HepG2 (cell line): ENCODE measurements around the gene SERINC4. TPM values are rescaled to one million over a fixed set of nuclear protein-coding genes. Genes with fewer than 3 reads are reported as not detected.

Experiments used
- ATAC-seq: fragments of 200-7000 bp; cut with Tn5 transposase; 3 replicates; pipeline ENCODE4 v1.9.1; 2020; ENCODE audit warnings: mild to moderate bottlenecking, moderate library complexity
- BruUV-seq: library from RNA; stranded (reverse); fragments of 400-500 nt; replicated peaks from 2 replicates; lab custom pipeline; 2021; lab: Mats Ljungman, UMichigan
- CTCF ChIA-PET: fragments of 300-600 bp; formaldehyde crosslinking; extraction: SDS; loops from one replicate; lab custom pipeline; 2021; ENCODE audit warnings: low total read pairs, inconsistent platforms, low intra/inter-chr PET ratio; lab: Yijun Ruan, JAX
- POLR2A ChIA-PET: fragments of 350-600 bp; sonication (Branson Sonifier 250); formaldehyde crosslinking; loops from one replicate; lab custom pipeline; 2020; ENCODE audit warnings: antibody characterized with exemption, inconsistent platforms; lab: Yijun Ruan, JAX
- DNase-seq: peaks from one replicate; pipeline ENCODE4 v3.0.0-alpha.2; 2015; ENCODE audit warnings: low spot score
- FAIRE-seq: peaks from 3 replicates; lab custom pipeline; 2011; peaks lifted over from hg19 to GRCh38; lab: Jason Lieb, UNC
- H2AFZ ChIP-seq: one replicate; pipeline ENCODE4 v1.6.1; 2011; ENCODE audit warnings: low read length, inconsistent platforms
- H3K27ac ChIP-seq: fragments of 300-600 bp; 3 replicates; pipeline ENCODE4 v1.8.0; 2011; ENCODE audit warnings: mixed run types, mild to moderate bottlenecking, mixed read lengths, low read length, inconsistent platforms; ENCODE audit not compliant: insufficient read depth; ENCODE audit errors: extremely low read length
- H3K27me3 ChIP-seq, 2 experiments: fragments of 200-600 bp in 1 of 2; 2 replicates in 1 of 2; 3 replicates in 1 of 2; pipeline versions ENCODE4 v1.6.0 to v1.8.0; 2011; ENCODE audit warnings: low read length in 2 of 2, mild to moderate bottlenecking in 2 of 2, moderate library complexity in 2 of 2, inconsistent platforms in 1 of 2; ENCODE audit not compliant: insufficient read depth in 2 of 2, control insufficient read depth in 1 of 2
- H3K36me3 ChIP-seq, 2 experiments: fragments of 200-600 bp in 1 of 2; replicated peaks in 1 of 2; 2 replicates in 1 of 2; 3 replicates in 1 of 2; pipeline versions ENCODE4 v1.5.1 to v1.8.0; 2011; ENCODE audit warnings: low read length in 2 of 2, inconsistent platforms in 1 of 2; ENCODE audit not compliant: insufficient read depth in 2 of 2, control insufficient read depth in 1 of 2
- H3K4me1 ChIP-seq: 2 replicates; pipeline ENCODE4 v1.5.1; 2012; ENCODE audit warnings: low read length, inconsistent platforms; ENCODE audit not compliant: insufficient read depth
- H3K4me2 ChIP-seq: 2 replicates; pipeline ENCODE4 v1.6.0; 2011; ENCODE audit warnings: low read depth, low read length, inconsistent platforms
- H3K4me3 ChIP-seq, 3 experiments: fragments of 200-600 bp in 1 of 3; sonication (generic), shearing (Covaris generic) in 1 of 3; replicated peaks in 1 of 3; 2 replicates each; pipeline ENCODE4 v1.5.1; 2011 to 2016; ENCODE audit warnings: low read length in 3 of 3, inconsistent platforms in 2 of 3, low read depth in 2 of 3, mild to moderate bottlenecking in 2 of 3, control low read depth in 1 of 3, mixed read lengths in 1 of 3; ENCODE audit not compliant: insufficient read depth in 1 of 3
- H3K79me2 ChIP-seq: one replicate; pipeline ENCODE4 v1.6.1; 2011; ENCODE audit warnings: low read length, inconsistent platforms; ENCODE audit not compliant: insufficient read depth
- H3K9ac ChIP-seq: 2 replicates; pipeline ENCODE4 v1.6.0; 2011; ENCODE audit warnings: mild to moderate bottlenecking, low read depth, low read length, inconsistent platforms; ENCODE audit not compliant: insufficient read depth
- H3K9me3 ChIP-seq: 2 replicates; pipeline ENCODE4 v1.5.1; 2012; ENCODE audit warnings: mild to moderate bottlenecking, low read length
- H4K20me1 ChIP-seq: 2 replicates; pipeline ENCODE4 v1.6.0; 2011; ENCODE audit warnings: inconsistent platforms, mild to moderate bottlenecking, low read length, moderate library complexity; ENCODE audit not compliant: insufficient read depth
- ELF1 ChIP-seq: sonication (generic); formaldehyde crosslinking; IDR thresholded peaks from 2 replicates; pipeline ENCODE4 v1.4.0; 2020; ENCODE audit warnings: missing genetic modification reagents
- FOXP1 ChIP-seq, 2 experiments: fragments of 450-650 bp in 1 of 2; IDR thresholded peaks; 2 replicates each; pipeline ENCODE4 v1.6.1; 2017 to 2018; ENCODE audit warnings: antibody characterized with exemption in 1 of 2
- KDM1A ChIP-seq: IDR thresholded peaks from 2 replicates; pipeline ENCODE4 v1.6.1; 2016; ENCODE audit warnings: missing compliant biosample characterization
- MEIS2 ChIP-seq: sonication (generic); formaldehyde crosslinking; IDR thresholded peaks from 2 replicates; pipeline ENCODE4 v1.9.0; 2021; ENCODE audit warnings: mild to moderate bottlenecking, missing genetic modification reagents
- SP1 ChIP-seq, 2 experiments: fragments of 450-650 bp in 1 of 2; sonication (generic) in 1 of 2; formaldehyde crosslinking in 1 of 2; IDR thresholded peaks; 2 replicates each; pipeline versions ENCODE4 v1.4.0 to v1.6.1; 2016 to 2020; ENCODE audit warnings: missing genetic modification reagents in 1 of 2
- TBL1XR1 ChIP-seq: fragments of 150-350 bp; IDR thresholded peaks from 2 replicates; pipeline ENCODE4 v1.6.1; 2014; ENCODE audit warnings: borderline replicate concordance, low read length; ENCODE audit not compliant: partially characterized antibody
- TBX3 ChIP-seq: fragments of 450-650 bp; IDR thresholded peaks from 2 replicates; pipeline ENCODE4 v1.6.1; 2017; ENCODE audit warnings: antibody characterized with exemption, mild to moderate bottlenecking, inconsistent platforms, borderline replicate concordance
- ZBTB26 ChIP-seq: IDR thresholded peaks from 2 replicates; pipeline ENCODE4 v1.6.1; 2016; ENCODE audit warnings: missing compliant biosample characterization, missing genetic modification reagents, borderline replicate concordance
- ZBTB49 ChIP-seq: sonication (generic); formaldehyde crosslinking; IDR thresholded peaks from 2 replicates; pipeline ENCODE4 v1.4.0; 2020; ENCODE audit warnings: missing genetic modification reagents, borderline replicate concordance
- ZNF205 ChIP-seq: IDR thresholded peaks from 2 replicates; pipeline ENCODE4 v1.6.1; 2018; ENCODE audit warnings: missing biosample characterization, missing genetic modification reagents
- ZNF354B ChIP-seq: sonication (generic); formaldehyde crosslinking; IDR thresholded peaks from 2 replicates; pipeline ENCODE4 v1.8.0; 2022; ENCODE audit warnings: mild to moderate bottlenecking, missing genetic modification reagents
- ZNF614 ChIP-seq: IDR thresholded peaks from 2 replicates; pipeline ENCODE4 v1.6.1; 2018; ENCODE audit warnings: missing biosample characterization, missing genetic modification reagents, inconsistent platforms, borderline replicate concordance
- ZNF879 ChIP-seq: sonication (generic); formaldehyde crosslinking; IDR thresholded peaks from 2 replicates; pipeline ENCODE4 v1.8.1; 2023; ENCODE audit warnings: missing genetic modification reagents
- WGBS: methylation state at CpG from one replicate; pipeline ENCODE4 v1.1.6; 2017; ENCODE audit warnings: low lambda C conversion rate; 5-methylcytosine and 5-hydroxymethylcytosine counted together
- in situ Hi-C: cut with HindIII; loops from 2 replicates; pipeline ENCODE4 v1.10.0; 2017; ENCODE audit warnings: low pct_unique_long_range_greater_than_20kb; ENCODE audit not compliant: extremely low pct_ligation_motif_present
- intact Hi-C: fragments of 100-400 bp; cut with micrococcal nuclease; formaldehyde crosslinking; loops from one replicate; pipeline ENCODE4 v1.10.0; 2022; ENCODE audit not compliant: unreplicated experiment
- polyA plus RNA-seq, 8 experiments: library from polyadenylated mRNA; depleted of rRNA in 3 of 8; stranded (reverse) in 7 of 8; unstranded in 1 of 8; fragments of >200 nt; fragmentation: Illumina TruSeq in 4 of 8; extraction: Trizol in 4 of 8; gene quantifications; 2 replicates each; pipeline versions ENCODE4 v1.2.1 to v1.2.3, GENCODE V29; 2011 to 2016; ENCODE audit warnings: low read depth in 4 of 8, missing spikeins in 1 of 8, mixed read lengths in 1 of 8; ENCODE audit not compliant: insufficient read depth in 1 of 8
- total RNA-seq, 5 experiments: library from RNA; depleted of rRNA; stranded (reverse); fragments of >200 nt; fragmentation: Illumina TruSeq; extraction: Trizol; gene quantifications; 2 replicates each; pipeline ENCODE4 v1.2.3, GENCODE V29; 2016; ENCODE audit warnings: low read depth in 1 of 5
- TF ChIP-seq, protein P1 (sequence below): sonication (generic); formaldehyde crosslinking; IDR thresholded peaks from 2 replicates; pipeline ENCODE4 v1.5.0; 2020; ENCODE audit warnings: missing genetic modification reagents
- TF ChIP-seq, protein P2 (sequence below): sonication (generic); formaldehyde crosslinking; IDR thresholded peaks from 2 replicates; pipeline ENCODE4 v1.9.0; 2021; ENCODE audit warnings: missing genetic modification reagents, mild to moderate bottlenecking, borderline replicate concordance
- TF ChIP-seq, protein P3 (sequence below): sonication (generic); formaldehyde crosslinking; IDR thresholded peaks from 2 replicates; pipeline ENCODE4 v1.8.1; 2022; ENCODE audit warnings: mild to moderate bottlenecking, missing genetic modification reagents

SERINC4 gene
- total and polyA plus RNA-seq, 2 of the 13 experiments (the other 11 are each of a cell fraction or from before 2014, with no cell fraction given), result not detected

- Histone ChIP-seq H3K79me2 (no peaks in the 10 kb centered on the region), H2AFZ (peak overlapping the region; percentile 98), H3K27me3 (no peaks in the 10 kb centered on the region), H3K4me1 (peaks cover 15% of the 10 kb centered on the region), H4K20me1 (no peaks in the 10 kb centered on the region), H3K36me3 (peaks cover 2 to 12% of the 10 kb centered on the region in 2 experiments; a peak in 1 of 5 replicates), H3K4me3 (peak overlapping the region; percentile 65 to 97 (median 78)), H3K27ac (peak overlapping the region; percentile 86), H3K4me2 (peak overlapping the region; percentile 99), H3K9me3 (no peaks in the 10 kb centered on the region), H3K9ac (peak overlapping the region; percentile 75)
- FAIRE-seq, result no peak
- intact Hi-C loops (loop anchor here (1.0 kb wide), 1 partner anchor 8 kb away; no protein-coding TSS in a partner anchor), in situ Hi-C loops (loop anchor here (10.0 kb wide), 1 partner anchor 263 kb away; the partner anchor contains the start of gene MAP1A)
- DNase-seq, result peak; percentile 58
- POLR2A ChIA-PET, result interaction anchor here (1.0 to 4.0 kb wide), 7 partner anchors 12 to 407 kb away, joined by 3 to 34 read pairs (median 8); partner anchors contain the start of genes HYPK, MFAP1, PDIA3 and SERINC4
- BruUV-seq, result TSS peak; percentile 58
- ATAC-seq, result peak; percentile 67
- 0% methylated on average over 3 of the region's 31 CpGs for WGBS
- CTCF ChIA-PET, result no interaction called here
- TF ChIP-seq MEIS2 (CRISPR knock-in tag) (0 out of 2 replicates have a peak, but pooled peaks have one; percentile 41), ZNF614 (CRISPR knock-in tag) (no peak), ZBTB26 (CRISPR knock-in tag) (no peak), ZNF354B (CRISPR knock-in tag) (no peak), ELF1 (CRISPR knock-in tag) (no peak), ZNF879 (CRISPR knock-in tag) (peak; percentile 81; the same call in 1 of the 2 replicates), FOXP1 (IDR thresholded peaks at IDR 0.05) (no peak), FOXP1 (CRISPR knock-in tag; IDR thresholded peaks at IDR 0.05) (0 out of 2 replicates have a peak, but pooled peaks have one; percentile 8), TBL1XR1 (no peak), ZNF205 (CRISPR knock-in tag) (peak; percentile 49; the same call in 1 of the 2 replicates), TBX3 (no peak), SP1 (IDR thresholded peaks at IDR 0.05) (no peak), SP1 (CRISPR knock-in tag; IDR thresholded peaks at IDR 0.05) (peak; percentile 45), KDM1A (no peak), ZBTB49 (CRISPR knock-in tag) (no peak)
- TF ChIP-seq, protein P1, sequence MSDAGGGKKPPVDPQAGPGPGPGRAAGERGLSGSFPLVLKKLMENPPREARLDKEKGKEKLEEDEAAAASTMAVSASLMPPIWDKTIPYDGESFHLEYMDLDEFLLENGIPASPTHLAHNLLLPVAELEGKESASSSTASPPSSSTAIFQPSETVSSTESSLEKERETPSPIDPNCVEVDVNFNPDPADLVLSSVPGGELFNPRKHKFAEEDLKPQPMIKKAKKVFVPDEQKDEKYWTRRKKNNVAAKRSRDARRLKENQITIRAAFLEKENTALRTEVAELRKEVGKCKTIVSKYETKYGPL (CRISPR knock-in tag), result no peak
- TF ChIP-seq, protein P2, sequence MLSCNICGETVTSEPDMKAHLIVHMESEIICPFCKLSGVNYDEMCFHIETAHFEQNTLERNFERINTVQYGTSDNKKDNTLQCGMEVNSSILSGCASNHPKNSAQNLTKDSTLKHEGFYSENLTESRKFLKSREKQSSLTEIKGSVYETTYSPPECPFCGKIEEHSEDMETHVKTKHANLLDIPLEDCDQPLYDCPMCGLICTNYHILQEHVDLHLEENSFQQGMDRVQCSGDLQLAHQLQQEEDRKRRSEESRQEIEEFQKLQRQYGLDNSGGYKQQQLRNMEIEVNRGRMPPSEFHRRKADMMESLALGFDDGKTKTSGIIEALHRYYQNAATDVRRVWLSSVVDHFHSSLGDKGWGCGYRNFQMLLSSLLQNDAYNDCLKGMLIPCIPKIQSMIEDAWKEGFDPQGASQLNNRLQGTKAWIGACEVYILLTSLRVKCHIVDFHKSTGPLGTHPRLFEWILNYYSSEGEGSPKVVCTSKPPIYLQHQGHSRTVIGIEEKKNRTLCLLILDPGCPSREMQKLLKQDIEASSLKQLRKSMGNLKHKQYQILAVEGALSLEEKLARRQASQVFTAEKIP, result no peak
- TF ChIP-seq, protein P3, sequence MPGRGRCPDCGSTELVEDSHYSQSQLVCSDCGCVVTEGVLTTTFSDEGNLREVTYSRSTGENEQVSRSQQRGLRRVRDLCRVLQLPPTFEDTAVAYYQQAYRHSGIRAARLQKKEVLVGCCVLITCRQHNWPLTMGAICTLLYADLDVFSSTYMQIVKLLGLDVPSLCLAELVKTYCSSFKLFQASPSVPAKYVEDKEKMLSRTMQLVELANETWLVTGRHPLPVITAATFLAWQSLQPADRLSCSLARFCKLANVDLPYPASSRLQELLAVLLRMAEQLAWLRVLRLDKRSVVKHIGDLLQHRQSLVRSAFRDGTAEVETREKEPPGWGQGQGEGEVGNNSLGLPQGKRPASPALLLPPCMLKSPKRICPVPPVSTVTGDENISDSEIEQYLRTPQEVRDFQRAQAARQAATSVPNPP (CRISPR knock-in tag), result peak; percentile 36; the same call in 1 of the 2 replicates
Observed at GRCh38 chr15:43777267-43777914, 22.6 kb downstream of the SERINC4 start.
